ENCODE results near the gene FAM78B. TPM values are rescaled to one million over a fixed set of nuclear protein-coding genes. Genes with fewer than 3 reads are reported as not detected.

The FAM78B gene
- total RNA-seq, 1 experiment from 2014 or later: 0.41 TPM

DNA sequence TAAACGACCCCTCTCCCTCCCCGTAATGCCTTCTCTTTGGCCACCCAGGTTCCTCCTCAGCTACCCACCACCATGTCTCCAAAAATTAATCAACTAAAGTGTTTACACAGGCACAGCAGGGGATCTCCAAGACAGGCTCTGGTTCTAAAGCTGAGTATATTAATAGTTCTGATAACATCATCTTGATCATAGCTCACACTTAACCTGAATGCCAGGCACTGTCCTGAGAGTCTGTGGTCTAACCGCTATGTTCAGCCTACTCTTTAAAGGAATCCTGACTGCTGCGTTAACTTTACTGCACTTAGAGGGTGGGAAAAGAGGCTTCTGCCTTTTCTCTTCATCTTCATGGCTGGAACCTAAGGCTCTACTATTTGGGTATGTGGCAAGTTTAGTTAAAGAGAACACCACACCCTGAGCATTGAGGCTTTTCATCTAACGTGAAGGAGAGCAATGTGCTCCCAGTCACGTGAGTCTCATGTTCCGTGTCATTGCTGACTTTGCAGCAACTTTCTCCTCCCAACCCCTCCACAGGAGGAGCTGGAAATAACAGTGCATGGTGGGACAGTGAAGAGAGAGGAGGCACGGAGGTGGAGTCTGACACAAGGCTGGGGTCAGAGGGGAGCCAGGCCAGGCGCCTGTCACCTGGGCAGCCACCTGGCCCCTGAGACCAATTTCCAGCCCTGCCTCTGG lies 86.4 kb downstream of the FAM78B start:
- intact Hi-C loops (cut with micrococcal nuclease; ENCODE audit: unreplicated experiment) (no loop called here), in situ Hi-C loops (cut with HindIII; ENCODE audit: low pct_unique_long_range_greater_than_20kb, low sequenced_read_pairs) (no loop called here)
- no peak overlapping the region for H3K4me3 ChIP-seq (ENCODE audit: low read depth in 2 of 2, low read length in 2 of 2)
- ChIA-PET POLR2A (interaction anchor here (0.6 kb wide), 1 partner anchor 129 kb away, joined by 9 read pairs; no protein-coding TSS in a partner anchor), CTCF (no interaction called here)
- no peaks in the 10 kb centered on the region for H3K36me3 ChIP-seq (ENCODE audit: control insufficient read depth, insufficient read depth, low read length)
- no peak for ATAC-seq
- H3K4me1 ChIP-seq (ENCODE audit: control insufficient read depth, insufficient read depth, low read length): no peaks in the 10 kb centered on the region
- no peak overlapping the region for H3K27ac ChIP-seq (ENCODE audit: low read length)
- H3K27me3 ChIP-seq (ENCODE audit: control insufficient read depth, insufficient read depth, low read length): no peaks in the 10 kb centered on the region
- DNase-seq (ENCODE audit: low read depth, low spot score): no peak
- TF ChIP-seq, protein P1, sequence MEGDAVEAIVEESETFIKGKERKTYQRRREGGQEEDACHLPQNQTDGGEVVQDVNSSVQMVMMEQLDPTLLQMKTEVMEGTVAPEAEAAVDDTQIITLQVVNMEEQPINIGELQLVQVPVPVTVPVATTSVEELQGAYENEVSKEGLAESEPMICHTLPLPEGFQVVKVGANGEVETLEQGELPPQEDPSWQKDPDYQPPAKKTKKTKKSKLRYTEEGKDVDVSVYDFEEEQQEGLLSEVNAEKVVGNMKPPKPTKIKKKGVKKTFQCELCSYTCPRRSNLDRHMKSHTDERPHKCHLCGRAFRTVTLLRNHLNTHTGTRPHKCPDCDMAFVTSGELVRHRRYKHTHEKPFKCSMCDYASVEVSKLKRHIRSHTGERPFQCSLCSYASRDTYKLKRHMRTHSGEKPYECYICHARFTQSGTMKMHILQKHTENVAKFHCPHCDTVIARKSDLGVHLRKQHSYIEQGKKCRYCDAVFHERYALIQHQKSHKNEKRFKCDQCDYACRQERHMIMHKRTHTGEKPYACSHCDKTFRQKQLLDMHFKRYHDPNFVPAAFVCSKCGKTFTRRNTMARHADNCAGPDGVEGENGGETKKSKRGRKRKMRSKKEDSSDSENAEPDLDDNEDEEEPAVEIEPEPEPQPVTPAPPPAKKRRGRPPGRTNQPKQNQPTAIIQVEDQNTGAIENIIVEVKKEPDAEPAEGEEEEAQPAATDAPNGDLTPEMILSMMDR (IDR thresholded peaks at IDR 0.05): no peak
- TF ChIP-seq, protein P2, sequence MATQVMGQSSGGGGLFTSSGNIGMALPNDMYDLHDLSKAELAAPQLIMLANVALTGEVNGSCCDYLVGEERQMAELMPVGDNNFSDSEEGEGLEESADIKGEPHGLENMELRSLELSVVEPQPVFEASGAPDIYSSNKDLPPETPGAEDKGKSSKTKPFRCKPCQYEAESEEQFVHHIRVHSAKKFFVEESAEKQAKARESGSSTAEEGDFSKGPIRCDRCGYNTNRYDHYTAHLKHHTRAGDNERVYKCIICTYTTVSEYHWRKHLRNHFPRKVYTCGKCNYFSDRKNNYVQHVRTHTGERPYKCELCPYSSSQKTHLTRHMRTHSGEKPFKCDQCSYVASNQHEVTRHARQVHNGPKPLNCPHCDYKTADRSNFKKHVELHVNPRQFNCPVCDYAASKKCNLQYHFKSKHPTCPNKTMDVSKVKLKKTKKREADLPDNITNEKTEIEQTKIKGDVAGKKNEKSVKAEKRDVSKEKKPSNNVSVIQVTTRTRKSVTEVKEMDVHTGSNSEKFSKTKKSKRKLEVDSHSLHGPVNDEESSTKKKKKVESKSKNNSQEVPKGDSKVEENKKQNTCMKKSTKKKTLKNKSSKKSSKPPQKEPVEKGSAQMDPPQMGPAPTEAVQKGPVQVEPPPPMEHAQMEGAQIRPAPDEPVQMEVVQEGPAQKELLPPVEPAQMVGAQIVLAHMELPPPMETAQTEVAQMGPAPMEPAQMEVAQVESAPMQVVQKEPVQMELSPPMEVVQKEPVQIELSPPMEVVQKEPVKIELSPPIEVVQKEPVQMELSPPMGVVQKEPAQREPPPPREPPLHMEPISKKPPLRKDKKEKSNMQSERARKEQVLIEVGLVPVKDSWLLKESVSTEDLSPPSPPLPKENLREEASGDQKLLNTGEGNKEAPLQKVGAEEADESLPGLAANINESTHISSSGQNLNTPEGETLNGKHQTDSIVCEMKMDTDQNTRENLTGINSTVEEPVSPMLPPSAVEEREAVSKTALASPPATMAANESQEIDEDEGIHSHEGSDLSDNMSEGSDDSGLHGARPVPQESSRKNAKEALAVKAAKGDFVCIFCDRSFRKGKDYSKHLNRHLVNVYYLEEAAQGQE (IDR thresholded peaks at IDR 0.05; ENCODE audit: insufficient read depth in 1 of 2, low read depth in 2 of 2, low read length in 1 of 2): no peak
- TF ChIP-seq TCF7L2 (IDR thresholded peaks at IDR 0.05; ENCODE audit: low read depth, low read length) (no peak), SIN3A (IDR thresholded peaks at IDR 0.05; ENCODE audit: borderline replicate concordance, insufficient read depth, low read depth, low read length) (no peak), POLR2AphosphoS5 (IDR thresholded peaks at IDR 0.05; ENCODE audit: low read depth, low read length) (no peak)
- no peaks in the 10 kb centered on the region for H3K9me3 ChIP-seq (ENCODE audit: control insufficient read depth, insufficient read depth, low read depth, low read length)
- no TSS peak for BruUV-seq (replicated peaks)

DNA sequence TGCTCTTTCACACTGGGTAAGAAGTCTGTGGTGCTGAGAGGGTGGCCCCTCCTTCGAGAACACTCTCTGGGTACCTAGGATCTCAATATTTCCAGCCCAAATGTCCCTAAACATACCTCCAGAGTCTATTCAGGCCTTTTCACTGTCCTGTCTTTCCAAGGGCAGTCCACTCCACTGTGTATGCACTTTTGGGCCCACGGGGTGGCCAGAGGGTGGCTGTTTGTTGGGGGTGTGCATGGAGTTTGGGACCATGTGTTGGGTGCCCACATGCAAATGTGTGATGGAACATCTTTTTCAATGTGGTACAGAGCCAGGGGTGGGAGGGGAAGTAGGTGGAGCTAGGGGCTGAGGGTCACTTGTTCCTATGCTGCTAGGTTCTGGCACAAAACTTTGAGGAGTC lies 87.5 kb downstream of the FAM78B start:
- H3K27me3 ChIP-seq (ENCODE audit: control insufficient read depth, insufficient read depth, low read length): no peaks in the 10 kb centered on the region
- no peaks in the 10 kb centered on the region for H3K9me3 ChIP-seq (ENCODE audit: control insufficient read depth, insufficient read depth, low read depth, low read length)
- no peaks in the 10 kb centered on the region for H3K4me1 ChIP-seq (ENCODE audit: control insufficient read depth, insufficient read depth, low read length)
- H3K4me3 ChIP-seq (ENCODE audit: low read depth in 2 of 2, low read length in 2 of 2): no peak overlapping the region
- ChIA-PET POLR2A (no interaction called here), CTCF (no interaction called here)
- ATAC-seq (no peak), DNase-seq (ENCODE audit: low read depth, low spot score) (no peak)
- in situ Hi-C loops (cut with HindIII; ENCODE audit: low pct_unique_long_range_greater_than_20kb, low sequenced_read_pairs) (no loop called here), intact Hi-C loops (cut with micrococcal nuclease; ENCODE audit: unreplicated experiment) (no loop called here)
- TF ChIP-seq, protein P1 (IDR thresholded peaks at IDR 0.05): no peak
- TF ChIP-seq SIN3A (IDR thresholded peaks at IDR 0.05; ENCODE audit: borderline replicate concordance, insufficient read depth, low read depth, low read length) (no peak), TCF7L2 (IDR thresholded peaks at IDR 0.05; ENCODE audit: low read depth, low read length) (no peak), POLR2AphosphoS5 (IDR thresholded peaks at IDR 0.05; ENCODE audit: low read depth, low read length) (no peak)
- TF ChIP-seq, protein P2 (IDR thresholded peaks at IDR 0.05; ENCODE audit: insufficient read depth in 1 of 2, low read depth in 2 of 2, low read length in 1 of 2): no peak
- no peaks in the 10 kb centered on the region for H3K36me3 ChIP-seq (ENCODE audit: control insufficient read depth, insufficient read depth, low read length)
- H3K27ac ChIP-seq (ENCODE audit: low read length): no peak overlapping the region
- BruUV-seq (replicated peaks): no TSS peak
